ENCODE data around the gene CD160.
"Not testable (repeated sequence)": the region's sequence is repeated elsewhere in the genome, so short reads cannot be mapped to it uniquely, and the experiment has no call there.

The CD160 gene

DNA sequence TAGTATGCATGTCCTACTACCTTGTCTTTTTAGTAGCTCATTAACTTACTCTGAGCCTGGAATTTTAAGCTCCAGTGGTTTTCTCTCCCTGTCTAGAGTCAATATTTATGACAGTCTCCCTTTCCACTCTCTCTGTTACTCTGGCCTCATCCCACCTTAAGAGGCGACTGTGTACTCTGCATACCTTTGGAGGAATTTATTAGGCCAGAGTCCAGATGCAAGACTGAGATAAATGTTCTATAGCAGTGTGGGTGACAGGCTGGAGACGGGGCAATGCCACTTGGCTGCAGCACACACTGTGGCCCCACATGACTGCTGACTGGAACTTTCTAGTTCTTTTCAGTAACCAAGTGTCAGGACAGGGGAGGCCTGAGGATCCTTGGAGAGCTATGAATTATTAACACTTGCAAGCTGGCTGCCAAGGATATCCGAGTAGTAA is 8.1 kb upstream of the CD160 start:
- no peak overlapping the region for H3K4me3 ChIP-seq (ENCODE audit: low read depth, low read length)
- DNase-seq (ENCODE audit: low read depth) = no peak
- TF ChIP-seq CTCF (IDR thresholded peaks at IDR 0.05; ENCODE audit: low read depth, low read length, missing control alignments) = no peak

GRCh38 chr1:145714524-145715111 is 4.7 kb upstream of the CD160 start:
- DNase-seq (ENCODE audit: low read depth) = no peak
- no peak overlapping the region for H3K4me3 ChIP-seq (ENCODE audit: low read depth, low read length)
- no peak for TF ChIP-seq CTCF (IDR thresholded peaks at IDR 0.05; ENCODE audit: low read depth, low read length, missing control alignments)

GRCh38 chr1:145716641-145717345 is 2.5 kb upstream of the CD160 start:
- TF ChIP-seq CTCF (IDR thresholded peaks at IDR 0.05; ENCODE audit: low read depth, low read length, missing control alignments) = no peak
- no peak for DNase-seq (ENCODE audit: low read depth)
- H3K4me3 ChIP-seq (ENCODE audit: low read depth, low read length) = no peak overlapping the region

DNA sequence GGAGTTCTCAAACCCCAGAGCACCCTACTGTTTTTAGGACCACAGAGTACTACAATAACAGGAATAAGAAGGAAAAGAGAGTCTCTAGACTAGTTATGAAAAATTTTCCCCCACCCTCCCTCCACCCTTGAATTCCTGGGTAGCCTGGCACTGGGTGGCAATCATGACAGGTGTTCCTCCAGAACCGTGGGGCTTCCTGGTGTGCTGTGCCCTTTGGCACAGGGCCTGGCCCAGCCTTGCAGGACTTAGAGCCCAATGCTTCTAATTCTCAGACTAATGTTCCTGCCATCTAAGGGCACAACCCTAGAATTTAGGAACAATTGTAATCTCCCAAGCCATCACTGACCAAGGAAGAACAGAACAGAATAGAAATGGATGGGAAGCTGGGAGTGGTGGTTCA is 1.5 kb upstream of the CD160 start:
- DNase-seq (ENCODE audit: low read depth) = no peak
- no peak overlapping the region for H3K4me3 ChIP-seq (ENCODE audit: low read depth, low read length)
- TF ChIP-seq CTCF (IDR thresholded peaks at IDR 0.05; ENCODE audit: low read depth, low read length, missing control alignments) = no peak

DNA sequence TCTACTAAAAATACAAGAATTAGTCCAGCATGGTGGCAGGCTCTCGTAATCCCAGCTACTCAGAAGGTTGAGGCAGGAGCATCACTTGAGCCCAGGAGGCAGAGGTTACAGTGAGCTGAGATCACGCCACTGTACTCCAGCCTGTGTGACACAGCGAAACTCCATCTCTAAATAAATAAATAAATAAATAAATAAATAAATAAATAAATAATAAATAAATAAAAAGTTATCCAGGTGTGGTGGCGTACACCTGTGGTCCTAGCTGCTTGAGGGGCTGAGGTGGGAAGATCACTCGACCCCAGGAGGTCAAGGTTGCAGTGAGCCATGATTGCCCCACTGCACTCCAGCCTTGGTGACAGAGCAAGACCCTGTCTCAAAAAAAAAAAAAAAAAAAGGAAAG is 834 bp upstream of the CD160 start:
- H3K4me3 ChIP-seq (ENCODE audit: low read depth, low read length); DNase-seq (ENCODE audit: low read depth): not testable (repeated sequence)

GRCh38 chr1:145720556-145720877 is 1.2 kb downstream of the CD160 start:
- no peak overlapping the region for H3K4me3 ChIP-seq (ENCODE audit: low read depth, low read length)
- DNase-seq (ENCODE audit: low read depth) = no peak
- no peak for TF ChIP-seq CTCF (IDR thresholded peaks at IDR 0.05; ENCODE audit: low read depth, low read length, missing control alignments)

DNA sequence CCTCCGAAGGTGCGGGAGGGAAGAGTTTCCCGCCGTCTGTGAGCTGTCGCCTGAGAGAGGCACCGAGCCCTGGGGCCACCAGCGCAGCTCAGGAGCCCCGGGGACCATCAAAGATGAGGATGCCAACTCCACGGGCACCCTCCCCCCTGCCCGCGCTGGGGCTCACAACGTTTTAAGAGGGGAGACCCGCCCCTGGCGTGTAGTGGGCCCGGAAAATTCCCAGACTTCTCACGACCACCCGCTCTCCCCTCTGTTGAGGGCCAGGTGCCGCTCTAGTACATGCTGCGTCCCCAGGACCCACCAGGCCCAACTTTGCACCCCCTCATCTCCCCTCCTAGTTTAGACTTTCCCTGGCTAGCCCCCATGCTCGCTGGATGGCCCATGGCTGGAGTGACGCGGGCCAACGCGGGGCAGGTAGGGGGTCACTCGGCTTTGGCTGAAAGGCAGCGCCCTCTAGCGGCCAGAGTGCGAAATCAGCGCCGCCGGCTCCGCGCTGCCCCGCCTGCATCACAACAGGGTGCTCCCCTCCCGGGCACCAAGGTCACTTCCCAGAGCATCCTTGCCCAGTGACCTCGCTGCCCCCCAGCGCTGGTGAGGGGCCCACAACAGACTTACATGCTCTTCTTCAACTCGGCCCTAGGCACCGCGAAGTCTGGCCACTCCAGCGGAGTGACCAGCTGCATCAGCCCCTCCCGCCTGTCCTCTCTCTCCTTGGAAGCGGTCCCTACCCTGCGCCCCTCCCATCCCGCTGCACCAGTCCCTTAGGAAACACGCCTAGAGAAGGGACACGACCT is 1.8 kb downstream of the CD160 start:
- peak overlapping the region; percentile 36 for H3K4me3 ChIP-seq (ENCODE audit: low read depth, low read length)
- DNase-seq (ENCODE audit: low read depth) = no peak
- TF ChIP-seq CTCF (IDR thresholded peaks at IDR 0.05; ENCODE audit: low read depth, low read length, missing control alignments) = peak; percentile 88

DNA sequence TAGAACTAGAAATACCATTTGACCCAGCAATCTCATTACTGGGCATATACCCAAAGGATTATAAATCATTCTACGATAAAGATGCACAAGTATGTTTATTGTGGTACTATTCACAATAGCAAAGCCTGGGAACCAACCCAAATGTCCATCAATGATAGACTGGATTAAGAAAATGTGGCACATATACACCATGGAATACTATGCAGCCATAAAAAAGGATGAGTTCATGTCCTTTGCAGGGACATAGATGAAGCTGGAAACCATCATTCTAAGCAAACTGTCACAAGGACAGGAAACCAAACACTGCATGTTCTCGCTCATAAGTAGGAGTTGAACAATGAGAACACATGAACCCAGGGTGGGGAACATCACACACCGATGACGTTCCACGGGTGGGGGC is 6.9 kb downstream of the CD160 start:
- not testable (repeated sequence) for H3K4me3 ChIP-seq (ENCODE audit: low read depth, low read length); DNase-seq (ENCODE audit: low read depth)

All from GM12864 (cell line).